HepG2 (cell line): Measurements from ENCODE around the gene MRPL58. TPM values are rescaled to one million over a fixed set of nuclear protein-coding genes. Genes with fewer than 3 reads are reported as not detected.

Experiments used
- AGO1 ChIP-seq: fragments of 200-400 bp; formaldehyde crosslinking; IDR thresholded peaks from 2 replicates; pipeline ENCODE4 v1.6.1; 2017; ENCODE audit warnings: mild to moderate bottlenecking, low read depth, low read length, moderate library complexity; ENCODE audit not compliant: poor library complexity, severe bottlenecking
- ATF3 ChIP-seq: sonication (generic); formaldehyde crosslinking; IDR thresholded peaks from 2 replicates; pipeline ENCODE4 v1.4.0; 2020; ENCODE audit warnings: missing genetic modification reagents
- FOXP4 ChIP-seq: sonication (generic); formaldehyde crosslinking; IDR thresholded peaks from 2 replicates; pipeline ENCODE4 v1.4.0; 2020; ENCODE audit warnings: missing genetic modification reagents
- GATAD1 ChIP-seq: IDR thresholded peaks from 2 replicates; pipeline ENCODE4 v1.6.1; 2016; ENCODE audit warnings: missing genetic modification reagents, missing compliant biosample characterization
- KDM4B ChIP-seq: sonication (generic); formaldehyde crosslinking; IDR thresholded peaks from 2 replicates; pipeline ENCODE4 v1.4.0; 2020; ENCODE audit warnings: missing genetic modification reagents
- KLF11 ChIP-seq: IDR thresholded peaks from 2 replicates; pipeline ENCODE4 v1.6.1; 2016; ENCODE audit warnings: missing compliant biosample characterization
- NCOA1 ChIP-seq: sonication (generic); formaldehyde crosslinking; IDR thresholded peaks from 2 replicates; pipeline ENCODE4 v1.9.0; 2021; ENCODE audit warnings: missing genetic modification reagents
- PITX1 ChIP-seq: sonication (generic); formaldehyde crosslinking; IDR thresholded peaks from 2 replicates; pipeline ENCODE4 v1.5.1; 2020; ENCODE audit warnings: mild to moderate bottlenecking, missing genetic modification reagents
- POLR2AphosphoS5 ChIP-seq: IDR thresholded peaks from 2 replicates; pipeline ENCODE4 v1.6.1; 2012; ENCODE audit warnings: low read depth, low read length
- REPIN1 ChIP-seq: sonication (generic); formaldehyde crosslinking; IDR thresholded peaks from 2 replicates; pipeline ENCODE4 v1.8.0; 2022; ENCODE audit warnings: missing genetic modification reagents, low read depth, mild to moderate bottlenecking, borderline replicate concordance
- SIN3B ChIP-seq: fragments of 150-350 bp; IDR thresholded peaks from 2 replicates; pipeline ENCODE4 v1.6.1; 2014; ENCODE audit warnings: low read length
- SNAPC2 ChIP-seq: sonication (generic); formaldehyde crosslinking; IDR thresholded peaks from 2 replicates; pipeline ENCODE4 v1.8.1; 2022; ENCODE audit warnings: mild to moderate bottlenecking, missing genetic modification reagents
- TAF1 ChIP-seq: sonication (generic); formaldehyde crosslinking; IDR thresholded peaks from 2 replicates; pipeline ENCODE4 v1.4.0; 2020; ENCODE audit warnings: missing genetic modification reagents
- TEAD3 ChIP-seq: optimal IDR thresholded peaks from 2 replicates; pipeline ENCODE3; 2016; ENCODE audit warnings: borderline replicate concordance
- XBP1 ChIP-seq: sonication (generic); formaldehyde crosslinking; IDR thresholded peaks from 2 replicates; pipeline ENCODE4 v1.5.0; 2020; ENCODE audit warnings: missing genetic modification reagents
- ZNF430 ChIP-seq: sonication (generic); formaldehyde crosslinking; IDR thresholded peaks from 2 replicates; pipeline ENCODE4 v1.9.0; 2021; ENCODE audit warnings: mild to moderate bottlenecking, missing genetic modification reagents
- ZNF703 ChIP-seq: sonication (generic); formaldehyde crosslinking; IDR thresholded peaks from 2 replicates; pipeline ENCODE4 v1.5.1; 2020; ENCODE audit warnings: missing genetic modification reagents, mild to moderate bottlenecking, moderate library complexity, borderline replicate concordance
- polyA plus RNA-seq, 8 experiments: library from polyadenylated mRNA; depleted of rRNA in 3 of 8; stranded (reverse) in 7 of 8; unstranded in 1 of 8; fragments of >200 nt; fragmentation: Illumina TruSeq in 4 of 8; extraction: Trizol in 4 of 8; gene quantifications; 2 replicates each; pipeline versions ENCODE4 v1.2.1 to v1.2.3, GENCODE V29; 2011 to 2016; ENCODE audit warnings: low read depth in 4 of 8, missing spikeins in 1 of 8, mixed read lengths in 1 of 8; ENCODE audit not compliant: insufficient read depth in 1 of 8
- total RNA-seq, 5 experiments: library from RNA; depleted of rRNA; stranded (reverse); fragments of >200 nt; fragmentation: Illumina TruSeq; extraction: Trizol; gene quantifications; 2 replicates each; pipeline ENCODE4 v1.2.3, GENCODE V29; 2016; ENCODE audit warnings: low read depth in 1 of 5
- TF ChIP-seq, protein P1 (sequence below): sonication (generic); formaldehyde crosslinking; IDR thresholded peaks from 2 replicates; pipeline ENCODE4 v1.5.0; 2020; ENCODE audit warnings: missing genetic modification reagents
- TF ChIP-seq, protein P2 (sequence below): sonication (generic); formaldehyde crosslinking; IDR thresholded peaks from 2 replicates; pipeline ENCODE4; 2020; ENCODE audit warnings: missing genetic modification reagents, mild to moderate bottlenecking, borderline replicate concordance
- TF ChIP-seq, protein P3 (sequence below): sonication (generic); formaldehyde crosslinking; IDR thresholded peaks from 2 replicates; pipeline ENCODE4 v1.8.1; 2023; ENCODE audit warnings: mild to moderate bottlenecking, missing genetic modification reagents

MRPL58 gene
- total and polyA plus RNA-seq, 2 of the 13 experiments (the other 11 are each of a cell fraction or from before 2014, with no cell fraction given), result 44.9 to 68.9 TPM

DNA sequence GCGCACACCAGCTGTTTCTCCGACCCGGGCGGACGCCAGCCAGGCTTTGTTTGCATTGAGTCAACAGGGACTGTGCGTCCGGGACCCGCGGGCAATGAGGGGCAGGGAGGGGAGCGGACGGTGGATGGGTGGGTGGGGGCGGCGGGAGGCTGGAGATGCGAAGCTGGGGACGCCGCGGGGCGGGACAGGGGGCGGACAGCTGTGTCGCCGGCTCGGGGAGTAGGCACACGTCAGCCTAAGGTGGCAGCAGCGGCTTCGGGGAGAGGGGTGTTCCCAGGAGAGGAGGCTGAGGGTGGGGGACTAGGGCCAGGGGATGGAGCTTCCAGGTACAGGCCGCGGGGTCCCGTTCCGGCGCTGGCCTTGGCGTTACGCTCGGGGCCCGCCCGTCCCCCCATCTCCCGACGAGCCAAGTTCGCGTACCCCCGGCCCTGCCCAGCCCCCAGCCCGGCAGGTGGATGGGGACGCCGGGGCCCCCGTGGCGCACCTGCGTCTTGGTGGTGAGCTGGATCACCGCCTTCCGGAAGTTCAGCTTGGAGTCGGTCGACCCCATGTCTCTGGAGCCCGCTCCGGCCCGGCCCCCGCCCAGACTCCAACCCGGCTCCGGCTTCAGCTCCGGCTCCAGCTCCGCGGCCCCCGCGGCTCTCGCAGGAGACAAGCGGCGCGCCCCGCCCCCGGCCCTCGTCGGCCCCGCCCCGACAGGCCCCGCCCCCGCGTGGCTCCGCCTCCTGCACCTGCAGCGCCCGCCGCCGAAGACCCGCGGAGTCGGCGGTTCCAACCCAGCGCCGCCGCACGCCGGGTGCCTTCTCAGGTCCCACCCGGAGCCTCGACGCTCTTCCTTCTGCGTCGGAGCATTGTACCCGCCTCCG is 40.1 kb upstream of the MRPL58 start, which contains the start of gene HID1 (continued):
- TF ChIP-seq PITX1 (no peak), REPIN1 (no peak), SIN3B (no peak), XBP1 (no peak), SNAPC2 (no peak), POLR2AphosphoS5 (no peak), KLF11 (no peak), NCOA1 (CRISPR knock-in tag) (peak; percentile 94), ZNF430 (CRISPR knock-in tag) (no peak), KDM4B (no peak; the same call in 1 of the 2 replicates), FOXP4 (CRISPR knock-in tag) (peak; percentile 61), TEAD3 (CRISPR knock-in tag) (peak; percentile 35), TAF1 (CRISPR knock-in tag) (no peak), AGO1 (no peak), ZNF703 (CRISPR knock-in tag) (no peak), ATF3 (CRISPR knock-in tag) (no peak; the same call in 1 of the 2 replicates), GATAD1 (CRISPR knock-in tag) (peak; percentile 60)
- TF ChIP-seq, protein P1, sequence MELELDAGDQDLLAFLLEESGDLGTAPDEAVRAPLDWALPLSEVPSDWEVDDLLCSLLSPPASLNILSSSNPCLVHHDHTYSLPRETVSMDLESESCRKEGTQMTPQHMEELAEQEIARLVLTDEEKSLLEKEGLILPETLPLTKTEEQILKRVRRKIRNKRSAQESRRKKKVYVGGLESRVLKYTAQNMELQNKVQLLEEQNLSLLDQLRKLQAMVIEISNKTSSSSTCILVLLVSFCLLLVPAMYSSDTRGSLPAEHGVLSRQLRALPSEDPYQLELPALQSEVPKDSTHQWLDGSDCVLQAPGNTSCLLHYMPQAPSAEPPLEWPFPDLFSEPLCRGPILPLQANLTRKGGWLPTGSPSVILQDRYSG (CRISPR knock-in tag), result peak; percentile 28; the same call in 1 of the 2 replicates
- TF ChIP-seq, protein P2, sequence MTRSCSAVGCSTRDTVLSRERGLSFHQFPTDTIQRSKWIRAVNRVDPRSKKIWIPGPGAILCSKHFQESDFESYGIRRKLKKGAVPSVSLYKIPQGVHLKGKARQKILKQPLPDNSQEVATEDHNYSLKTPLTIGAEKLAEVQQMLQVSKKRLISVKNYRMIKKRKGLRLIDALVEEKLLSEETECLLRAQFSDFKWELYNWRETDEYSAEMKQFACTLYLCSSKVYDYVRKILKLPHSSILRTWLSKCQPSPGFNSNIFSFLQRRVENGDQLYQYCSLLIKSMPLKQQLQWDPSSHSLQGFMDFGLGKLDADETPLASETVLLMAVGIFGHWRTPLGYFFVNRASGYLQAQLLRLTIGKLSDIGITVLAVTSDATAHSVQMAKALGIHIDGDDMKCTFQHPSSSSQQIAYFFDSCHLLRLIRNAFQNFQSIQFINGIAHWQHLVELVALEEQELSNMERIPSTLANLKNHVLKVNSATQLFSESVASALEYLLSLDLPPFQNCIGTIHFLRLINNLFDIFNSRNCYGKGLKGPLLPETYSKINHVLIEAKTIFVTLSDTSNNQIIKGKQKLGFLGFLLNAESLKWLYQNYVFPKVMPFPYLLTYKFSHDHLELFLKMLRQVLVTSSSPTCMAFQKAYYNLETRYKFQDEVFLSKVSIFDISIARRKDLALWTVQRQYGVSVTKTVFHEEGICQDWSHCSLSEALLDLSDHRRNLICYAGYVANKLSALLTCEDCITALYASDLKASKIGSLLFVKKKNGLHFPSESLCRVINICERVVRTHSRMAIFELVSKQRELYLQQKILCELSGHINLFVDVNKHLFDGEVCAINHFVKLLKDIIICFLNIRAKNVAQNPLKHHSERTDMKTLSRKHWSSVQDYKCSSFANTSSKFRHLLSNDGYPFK (CRISPR knock-in tag), result no peak
- TF ChIP-seq, protein P3, sequence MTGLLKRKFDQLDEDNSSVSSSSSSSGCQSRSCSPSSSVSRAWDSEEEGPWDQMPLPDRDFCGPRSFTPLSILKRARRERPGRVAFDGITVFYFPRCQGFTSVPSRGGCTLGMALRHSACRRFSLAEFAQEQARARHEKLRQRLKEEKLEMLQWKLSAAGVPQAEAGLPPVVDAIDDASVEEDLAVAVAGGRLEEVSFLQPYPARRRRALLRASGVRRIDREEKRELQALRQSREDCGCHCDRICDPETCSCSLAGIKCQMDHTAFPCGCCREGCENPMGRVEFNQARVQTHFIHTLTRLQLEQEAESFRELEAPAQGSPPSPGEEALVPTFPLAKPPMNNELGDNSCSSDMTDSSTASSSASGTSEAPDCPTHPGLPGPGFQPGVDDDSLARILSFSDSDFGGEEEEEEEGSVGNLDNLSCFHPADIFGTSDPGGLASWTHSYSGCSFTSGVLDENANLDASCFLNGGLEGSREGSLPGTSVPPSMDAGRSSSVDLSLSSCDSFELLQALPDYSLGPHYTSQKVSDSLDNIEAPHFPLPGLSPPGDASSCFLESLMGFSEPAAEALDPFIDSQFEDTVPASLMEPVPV (CRISPR knock-in tag), result 0 out of 2 replicates have a peak, but pooled peaks have one; percentile 9
